ENCODE measurements around the gene PTP4A1.

DNA sequence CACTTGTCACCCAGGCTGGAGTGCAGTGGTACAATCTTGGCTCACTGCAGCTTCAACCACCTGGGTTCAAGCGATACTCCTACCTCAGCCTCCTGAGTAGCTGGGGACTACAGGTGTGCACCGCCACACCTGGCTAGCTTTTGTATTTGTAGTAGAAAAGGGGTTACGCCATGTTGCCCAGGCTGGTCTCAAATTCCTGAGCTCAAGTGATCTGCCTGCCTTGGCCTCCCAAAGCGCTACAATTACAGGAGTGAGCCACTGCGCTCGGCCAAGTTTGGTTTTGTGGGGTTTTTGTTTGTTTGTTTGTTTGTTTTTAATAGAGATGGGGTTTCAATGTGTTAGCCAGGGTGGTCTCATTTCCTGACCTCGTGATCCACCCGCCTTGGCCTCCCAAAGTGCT lies 12.3 kb downstream of the PTP4A1 start:
- TF ChIP-seq GATA2 (IDR thresholded peaks at IDR 0.05; ENCODE audit: low read depth, low read length), result no peak
- TF ChIP-seq GATA3 (IDR thresholded peaks at IDR 0.05; ENCODE audit: low read depth, low read length), result no peak

Data from SH-SY5Y (cell line).